ENCODE results near the gene ACAP3. TPM values are rescaled to one million over a fixed set of nuclear protein-coding genes. Genes with fewer than 3 reads are reported as not detected.

ACAP3 gene
- total RNA-seq, 1 donor from 2014 or later, result 26.1 TPM

DNA sequence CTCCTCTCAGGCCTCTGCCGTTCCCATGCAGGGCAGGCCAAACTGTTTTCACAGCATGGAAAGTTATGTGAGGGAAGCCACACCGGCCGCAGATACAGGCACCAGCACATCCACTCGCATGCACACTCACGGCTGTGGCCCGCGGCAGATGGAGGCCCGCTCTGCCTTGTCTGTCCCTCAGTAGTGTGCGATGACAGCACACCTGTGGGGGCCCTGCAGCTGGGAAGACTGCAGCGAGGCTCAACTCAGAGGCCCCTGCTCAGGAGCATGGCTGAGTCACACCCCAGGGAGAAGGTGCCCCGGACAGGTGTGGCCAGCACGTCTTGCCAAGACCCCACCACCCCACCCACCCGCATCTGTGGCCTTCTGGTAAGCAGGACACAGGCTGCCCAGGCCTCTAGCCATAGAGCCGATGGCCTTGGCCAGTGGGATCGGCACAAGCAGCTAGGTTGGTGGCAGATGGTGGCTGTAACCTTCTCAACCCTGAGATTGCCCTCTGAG is 32.7 kb downstream of the ACAP3 start:
- TF ChIP-seq, protein P1, sequence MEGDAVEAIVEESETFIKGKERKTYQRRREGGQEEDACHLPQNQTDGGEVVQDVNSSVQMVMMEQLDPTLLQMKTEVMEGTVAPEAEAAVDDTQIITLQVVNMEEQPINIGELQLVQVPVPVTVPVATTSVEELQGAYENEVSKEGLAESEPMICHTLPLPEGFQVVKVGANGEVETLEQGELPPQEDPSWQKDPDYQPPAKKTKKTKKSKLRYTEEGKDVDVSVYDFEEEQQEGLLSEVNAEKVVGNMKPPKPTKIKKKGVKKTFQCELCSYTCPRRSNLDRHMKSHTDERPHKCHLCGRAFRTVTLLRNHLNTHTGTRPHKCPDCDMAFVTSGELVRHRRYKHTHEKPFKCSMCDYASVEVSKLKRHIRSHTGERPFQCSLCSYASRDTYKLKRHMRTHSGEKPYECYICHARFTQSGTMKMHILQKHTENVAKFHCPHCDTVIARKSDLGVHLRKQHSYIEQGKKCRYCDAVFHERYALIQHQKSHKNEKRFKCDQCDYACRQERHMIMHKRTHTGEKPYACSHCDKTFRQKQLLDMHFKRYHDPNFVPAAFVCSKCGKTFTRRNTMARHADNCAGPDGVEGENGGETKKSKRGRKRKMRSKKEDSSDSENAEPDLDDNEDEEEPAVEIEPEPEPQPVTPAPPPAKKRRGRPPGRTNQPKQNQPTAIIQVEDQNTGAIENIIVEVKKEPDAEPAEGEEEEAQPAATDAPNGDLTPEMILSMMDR (IDR thresholded peaks at IDR 0.05), result no peak
- Mint-ChIP-seq H3K27me3 (no peaks in the 10 kb centered on the region), H3K27ac (no peak overlapping the region), H3K36me3 (ENCODE audit: low read depth) (peaks cover 12% of the 10 kb centered on the region), H3K4me3 (peak overlapping the region; percentile 58), H3K9me3 (no peaks in the 10 kb centered on the region), H3K4me1 (peaks cover 34% of the 10 kb centered on the region)
- CTCF ChIA-PET, result no interaction called here
- POLR2A ChIA-PET, result no interaction called here
- DNase-seq, result no peak
- intact Hi-C loops (cut with micrococcal nuclease), result loop anchor here (1.0 to 5.0 kb wide), 4 partner anchors 15 to 263 kb away; partner anchors contain the start of genes ACAP3, AURKAIP1, ISG15 and PUSL1
- ATAC-seq (ENCODE audit: low read depth), result no peak

DNA sequence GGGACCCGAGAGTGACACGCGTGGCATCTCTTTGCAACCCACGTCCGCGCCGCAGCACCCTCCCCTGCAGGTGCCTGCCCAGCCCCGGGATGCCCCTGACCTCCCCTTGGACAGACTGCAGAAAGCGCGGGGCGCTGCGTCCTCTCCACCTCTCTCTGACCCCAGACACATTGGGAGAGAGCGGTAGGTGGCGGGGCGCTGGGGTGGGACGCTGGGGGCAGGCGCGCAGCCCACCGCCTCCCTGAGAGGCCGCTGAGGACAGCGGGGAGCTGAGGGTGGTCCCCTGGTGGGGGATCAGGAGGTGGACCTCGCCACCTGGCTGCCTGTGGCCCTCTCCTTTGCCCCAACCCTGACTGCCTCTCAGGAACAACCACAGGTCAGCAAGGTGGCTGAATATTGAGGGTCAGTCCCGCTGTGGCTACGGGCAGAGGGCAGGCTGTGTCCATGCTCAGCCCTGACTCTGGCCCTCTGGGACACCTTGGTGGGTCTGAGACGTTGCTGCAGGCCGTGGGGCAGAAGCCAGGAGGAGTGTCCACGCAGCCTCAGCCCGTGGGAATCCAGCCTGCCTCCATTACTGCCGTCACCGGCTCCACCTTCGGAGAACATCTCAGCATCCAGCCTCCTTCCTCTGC is 33.3 kb downstream of the ACAP3 start:
- Mint-ChIP-seq H3K27me3 (no peaks in the 10 kb centered on the region), H3K4me3 (peak overlapping the region; percentile 58), H3K36me3 (ENCODE audit: low read depth) (peaks cover 16% of the 10 kb centered on the region), H3K27ac (no peak overlapping the region), H3K4me1 (peaks cover 38% of the 10 kb centered on the region), H3K9me3 (no peaks in the 10 kb centered on the region)
- POLR2A ChIA-PET, result interaction anchor here (1.0 to 1.4 kb wide), 5 partner anchors 12 to 159 kb away, joined by 3 to 8 read pairs (median 3); partner anchors contain the start of gene C1orf159
- TF ChIP-seq, protein P1 (IDR thresholded peaks at IDR 0.05), result no peak
- DNase-seq, result no peak
- intact Hi-C loops (cut with micrococcal nuclease), result loop anchor here (1.0 to 5.0 kb wide), 4 partner anchors 16 to 262 kb away; partner anchors contain the start of genes ACAP3, AURKAIP1, ISG15 and PUSL1
- no peak for ATAC-seq (ENCODE audit: low read depth)
- CTCF ChIA-PET, result interaction anchor here (1.0 kb wide), 1 partner anchor 152 kb away, joined by 6 read pairs; no protein-coding TSS in a partner anchor

- H3K27ac Mint-ChIP-seq, result peak within 1 kb of the TSS; percentile 70
- TF ChIP-seq, protein P1 (IDR thresholded peaks at IDR 0.05), result no peak
- H3K36me3 Mint-ChIP-seq (ENCODE audit: low read depth), result peaks cover 19% of the 10 kb centered on the region
- CTCF ChIA-PET, result interaction anchor here (1.0 kb wide), 1 partner anchor 152 kb away, joined by 6 read pairs; no protein-coding TSS in a partner anchor
- no peaks in the 10 kb centered on the region for H3K9me3 Mint-ChIP-seq
- no peaks in the 10 kb centered on the region for H3K27me3 Mint-ChIP-seq
- DNase-seq (peak; percentile 82), ATAC-seq (ENCODE audit: low read depth) (peak; percentile 96)
- POLR2A ChIA-PET, result interaction anchor here (0.6 to 1.4 kb wide), 11 partner anchors 11 to 158 kb away, joined by 3 to 8 read pairs (median 5); partner anchors contain the start of genes AURKAIP1 and C1orf159
- H3K4me3 Mint-ChIP-seq, result peak within 1 kb of the TSS; percentile 87
- intact Hi-C loops (cut with micrococcal nuclease), result loop anchor here (1.0 to 5.0 kb wide), 6 partner anchors 17 to 261 kb away; partner anchors contain the start of genes ACAP3, AURKAIP1, C1orf159 and ISG15
- peaks cover 38% of the 10 kb centered on the region for H3K4me1 Mint-ChIP-seq
These were observed 34.0 kb downstream of the ACAP3 start, which contains the start of gene UBE2J2 for GRCh38 chr1:1273512-1274298. UBE2J2 (minus strand) TSS chr1:1273854; CDS start chr1:1267992, 5,862 bp downstream.

DNA sequence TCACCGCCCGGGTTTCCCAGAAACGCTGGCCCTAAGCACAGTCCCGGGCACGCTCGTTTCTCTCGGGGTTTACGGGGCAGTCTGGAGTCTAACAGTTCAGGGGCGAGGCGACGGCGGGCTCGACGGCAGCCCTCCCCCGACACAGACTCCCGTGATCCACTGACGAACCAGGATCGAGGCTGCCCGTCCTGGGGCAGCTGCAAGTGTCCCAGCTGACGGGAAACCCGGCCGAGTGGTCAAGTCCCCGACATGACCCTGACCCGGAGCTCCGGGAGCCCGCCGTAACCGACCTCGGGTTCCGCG is 34.6 kb downstream of the ACAP3 start:
- ChIA-PET CTCF (interaction anchor here (1.0 kb wide), 1 partner anchor 151 kb away, joined by 6 read pairs; no protein-coding TSS in a partner anchor), POLR2A (interaction anchor here (0.6 to 1.4 kb wide), 11 partner anchors 10 to 157 kb away, joined by 3 to 8 read pairs (median 5); partner anchors contain the start of genes AURKAIP1 and C1orf159)
- Mint-ChIP-seq H3K27me3 (no peaks in the 10 kb centered on the region), H3K36me3 (ENCODE audit: low read depth) (peaks cover 19% of the 10 kb centered on the region), H3K27ac (peak overlapping the region; percentile 70), H3K4me3 (peak overlapping the region; percentile 87), H3K9me3 (no peaks in the 10 kb centered on the region), H3K4me1 (peaks cover 38% of the 10 kb centered on the region)
- TF ChIP-seq, protein P1 (IDR thresholded peaks at IDR 0.05), result no peak
- no peak for ATAC-seq (ENCODE audit: low read depth)
- DNase-seq, result no peak
- intact Hi-C loops (cut with micrococcal nuclease), result loop anchor here (1.0 to 5.0 kb wide), 4 partner anchors 34 to 261 kb away; partner anchors contain the start of genes ACAP3, C1orf159, ISG15 and MRPL20

Data from activated B cell treated with CpG ODN at 0.5 μM for 24 hours (primary cell).